Endothelial cell of umbilical vein (primary cell): ENCODE data around the gene OR7D2. TPM values are rescaled to one million over a fixed set of nuclear protein-coding genes. Genes with fewer than 3 reads are reported as not detected.

ENCODE experiments used
- BruUV-seq: library from RNA; stranded (reverse); fragments of 400-500 nt; replicated peaks from 2 replicates; lab custom pipeline; 2021; lab: Mats Ljungman, UMichigan
- CTCF ChIA-PET: fragments of 300-600, 350-600 bp; sonication (Branson Sonifier 250); formaldehyde crosslinking; loops from one replicate; lab custom pipeline; 2021; ENCODE audit warnings: antibody characterized with exemption, inconsistent platforms; lab: Charles Lee
- POLR2A ChIA-PET: fragments of 300-600, 350-600 bp; sonication (Branson Sonifier 250); formaldehyde crosslinking; loops from one replicate; lab custom pipeline; 2021; ENCODE audit warnings: antibody characterized with exemption, inconsistent platforms; lab: Charles Lee
- DNase-seq: peaks from one replicate; pipeline ENCODE4 v3.0.0-alpha.2; 2011; ENCODE audit warnings: low read depth, low spot score
- FAIRE-seq: peaks from 2 replicates; lab custom pipeline; 2011; peaks lifted over from hg19 to GRCh38; lab: Jason Lieb, UNC
- H2AFZ ChIP-seq: 2 replicates; pipeline ENCODE4 v1.6.0; 2012; ENCODE audit warnings: low read depth, low read length, control low read depth, inconsistent platforms
- H3K27ac ChIP-seq: 2 replicates; pipeline ENCODE4 v1.5.1; 2011; ENCODE audit warnings: low read depth, mild to moderate bottlenecking, control low read depth, low read length, moderate library complexity; ENCODE audit not compliant: insufficient read depth
- H3K27me3 ChIP-seq, 2 experiments: 2 replicates each; pipeline versions ENCODE4 v1.6.0 to v1.6.1; 2011; ENCODE audit warnings: low read length in 2 of 2, mixed read lengths in 1 of 2; ENCODE audit not compliant: control insufficient read depth in 2 of 2, insufficient read depth in 2 of 2
- H3K36me3 ChIP-seq, 2 experiments: 2 replicates in 1 of 2; 3 replicates in 1 of 2; pipeline ENCODE4 v1.5.1; 2011; ENCODE audit warnings: low read length in 2 of 2, mild to moderate bottlenecking in 1 of 2, moderate library complexity in 1 of 2; ENCODE audit not compliant: control insufficient read depth in 2 of 2, insufficient read depth in 2 of 2; ENCODE audit errors: extremely low read depth in 1 of 2
- H3K4me1 ChIP-seq: 3 replicates; pipeline ENCODE4 v1.5.1; 2011; ENCODE audit warnings: mild to moderate bottlenecking, low read length; ENCODE audit not compliant: control insufficient read depth, insufficient read depth; ENCODE audit errors: extremely low read depth
- H3K4me2 ChIP-seq: 2 replicates; pipeline ENCODE4 v1.6.1; 2011; ENCODE audit warnings: low read length, control low read depth, mixed read lengths; ENCODE audit not compliant: insufficient read depth
- H3K4me3 ChIP-seq, 3 experiments: fragments of 200-600 bp in 1 of 3; sonication (generic), shearing (Covaris generic) in 1 of 3; replicated peaks in 1 of 3; 2 replicates each; pipeline ENCODE4 v1.5.1; 2011 to 2016; ENCODE audit warnings: control low read depth in 3 of 3, low read length in 3 of 3, mild to moderate bottlenecking in 2 of 3, inconsistent platforms in 1 of 3, low read depth in 1 of 3, moderate library complexity in 1 of 3; ENCODE audit not compliant: insufficient read depth in 1 of 3
- H3K79me2 ChIP-seq: 2 replicates; pipeline ENCODE4 v1.6.0; 2012; ENCODE audit warnings: low read length, inconsistent platforms; ENCODE audit not compliant: control insufficient read depth, insufficient read depth
- H3K9ac ChIP-seq: replicated peaks from 2 replicates; pipeline ENCODE3; 2011; ENCODE audit warnings: low read length, control low read depth; ENCODE audit not compliant: insufficient read depth; ENCODE audit errors: extremely low read depth
- H3K9me1 ChIP-seq: replicated peaks from 3 replicates; pipeline ENCODE4 v1.6.0; 2011; ENCODE audit warnings: mild to moderate bottlenecking, low read length; ENCODE audit not compliant: control insufficient read depth, insufficient read depth; ENCODE audit errors: extremely low read depth
- H3K9me3 ChIP-seq: replicated peaks from 2 replicates; pipeline ENCODE4 v1.5.1; 2012; ENCODE audit warnings: low read length, inconsistent platforms; ENCODE audit not compliant: control insufficient read depth, insufficient read depth
- H4K20me1 ChIP-seq: replicated peaks from 2 replicates; pipeline ENCODE3; 2011; ENCODE audit warnings: mild to moderate bottlenecking, low read length; ENCODE audit not compliant: control insufficient read depth, insufficient read depth; ENCODE audit errors: extremely low read depth
- EZH2 ChIP-seq: IDR thresholded peaks from 2 replicates; pipeline ENCODE4 v1.6.1; 2012; ENCODE audit warnings: borderline replicate concordance, low read depth, mild to moderate bottlenecking, moderate library complexity, low read length, inconsistent platforms; ENCODE audit not compliant: severe bottlenecking
- FOS ChIP-seq: IDR thresholded peaks from 2 replicates; pipeline ENCODE4 v1.6.1; 2011; ENCODE audit warnings: mild to moderate bottlenecking, low read length, moderate library complexity, borderline replicate concordance; ENCODE audit not compliant: insufficient read depth
- GATA2 ChIP-seq: IDR thresholded peaks from 2 replicates; pipeline ENCODE4 v1.7.0; 2011; ENCODE audit warnings: low read depth, mild to moderate bottlenecking, moderate library complexity, mixed read lengths, low read length; ENCODE audit not compliant: insufficient read length, insufficient read depth
- JUN ChIP-seq: IDR thresholded peaks from 2 replicates; pipeline ENCODE4 v1.6.1; 2011; ENCODE audit warnings: borderline replicate concordance, low read depth; ENCODE audit not compliant: insufficient read length, insufficient read depth
- MYC ChIP-seq: IDR thresholded peaks from one replicate; pipeline ENCODE4 v1.6.1; 2011; ENCODE audit warnings: mild to moderate bottlenecking, low read depth, low read length
- POLR2A ChIP-seq: IDR thresholded peaks from 2 replicates; pipeline ENCODE4 v1.6.1; 2012; ENCODE audit warnings: low read depth, mild to moderate bottlenecking, control low read depth, low read length
- POLR2AphosphoS5 ChIP-seq: IDR thresholded peaks from 2 replicates; pipeline ENCODE4 v1.6.1; 2012; ENCODE audit warnings: low read depth, mild to moderate bottlenecking, control low read depth, low read length, moderate library complexity; ENCODE audit not compliant: insufficient read depth
- dilution Hi-C: fragments of 300-500 bp; cut with MboI; formaldehyde crosslinking; loops from one replicate; pipeline ENCODE4 v1.15.0; 2019; ENCODE audit warnings: low sequenced_read_pairs; ENCODE audit not compliant: extremely low pct_ligation_motif_present
- intact Hi-C: fragments of 100-400 bp; cut with micrococcal nuclease; formaldehyde crosslinking; loops from one replicate; pipeline ENCODE4 v1.10.0; 2022
- polyA plus RNA-seq, 4 experiments: library from polyadenylated mRNA; depleted of rRNA in 3 of 4; stranded (reverse) in 3 of 4; unstranded in 1 of 4; fragments of >200 nt; gene quantifications; 2 replicates each; pipeline versions ENCODE4 v1.2.1 to v1.2.3, GENCODE V29; 2011 to 2012; ENCODE audit warnings: missing spikeins in 1 of 4
- total RNA-seq: library from RNA; stranded (reverse); gene quantifications from 2 replicates; pipeline ENCODE4 v1.2.3, GENCODE V29; 2021
- TF ChIP-seq, protein P1 (sequence below), 2 donors: IDR thresholded peaks; 1 replicate in 1 of 2; 2 replicates in 1 of 2; pipeline ENCODE4 v1.5.1; 2011; ENCODE audit warnings: low read length in 2 of 2, mild to moderate bottlenecking in 2 of 2, moderate library complexity in 2 of 2, control low read depth in 1 of 2, inconsistent platforms in 1 of 2, low read depth in 1 of 2; ENCODE audit not compliant: insufficient read depth in 1 of 2; ENCODE audit errors: extremely low read depth in 1 of 2
- TF ChIP-seq, protein P2 (sequence below): IDR thresholded peaks from 2 replicates; pipeline ENCODE4 v1.6.1; 2011; ENCODE audit not compliant: insufficient read depth, insufficient read length

OR7D2 gene
- total and polyA plus RNA-seq, 2 donors (not counting 3 experiments of a cell fraction or from before 2014, with no cell fraction given), result not detected

DNA sequence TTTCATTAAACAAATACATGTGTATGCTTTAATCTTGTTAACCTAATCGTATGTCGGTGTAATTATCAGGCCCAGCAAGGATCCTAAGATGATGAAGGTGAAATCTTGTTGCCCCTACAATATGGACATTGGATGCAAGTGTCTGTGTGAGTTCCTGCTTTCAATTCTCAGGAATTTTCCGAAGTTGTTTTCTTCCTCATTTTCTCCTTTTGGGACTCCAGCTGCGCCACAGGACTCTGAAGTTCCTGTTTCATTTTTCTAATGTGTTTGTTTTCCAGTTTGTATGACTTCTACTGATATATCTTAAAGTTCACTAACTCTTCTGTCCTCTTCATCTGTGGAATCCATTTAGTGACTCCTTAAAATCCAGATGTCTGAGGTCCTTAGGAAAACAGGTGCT is 11.9 kb upstream of the OR7D2 start:
- Histone ChIP-seq H3K4me3 (no peak overlapping the region), H3K27me3 (no peaks in the 10 kb centered on the region), H3K36me3 (peaks cover 6 to 7% of the 10 kb centered on the region in 2 experiments), H3K79me2 (no peaks in the 10 kb centered on the region), H3K9ac (no peak overlapping the region), H3K4me2 (no peak overlapping the region), H3K27ac (no peak overlapping the region), H2AFZ (no peak overlapping the region), H3K4me1 (no peaks in the 10 kb centered on the region), H4K20me1 (no peaks in the 10 kb centered on the region), H3K9me1 (no peaks in the 10 kb centered on the region), H3K9me3 (no peaks in the 10 kb centered on the region)
- ChIA-PET CTCF (no interaction called here), POLR2A (no interaction called here)
- TF ChIP-seq, protein P1, sequence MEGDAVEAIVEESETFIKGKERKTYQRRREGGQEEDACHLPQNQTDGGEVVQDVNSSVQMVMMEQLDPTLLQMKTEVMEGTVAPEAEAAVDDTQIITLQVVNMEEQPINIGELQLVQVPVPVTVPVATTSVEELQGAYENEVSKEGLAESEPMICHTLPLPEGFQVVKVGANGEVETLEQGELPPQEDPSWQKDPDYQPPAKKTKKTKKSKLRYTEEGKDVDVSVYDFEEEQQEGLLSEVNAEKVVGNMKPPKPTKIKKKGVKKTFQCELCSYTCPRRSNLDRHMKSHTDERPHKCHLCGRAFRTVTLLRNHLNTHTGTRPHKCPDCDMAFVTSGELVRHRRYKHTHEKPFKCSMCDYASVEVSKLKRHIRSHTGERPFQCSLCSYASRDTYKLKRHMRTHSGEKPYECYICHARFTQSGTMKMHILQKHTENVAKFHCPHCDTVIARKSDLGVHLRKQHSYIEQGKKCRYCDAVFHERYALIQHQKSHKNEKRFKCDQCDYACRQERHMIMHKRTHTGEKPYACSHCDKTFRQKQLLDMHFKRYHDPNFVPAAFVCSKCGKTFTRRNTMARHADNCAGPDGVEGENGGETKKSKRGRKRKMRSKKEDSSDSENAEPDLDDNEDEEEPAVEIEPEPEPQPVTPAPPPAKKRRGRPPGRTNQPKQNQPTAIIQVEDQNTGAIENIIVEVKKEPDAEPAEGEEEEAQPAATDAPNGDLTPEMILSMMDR (IDR thresholded peaks at IDR 0.05; ENCODE audit: extremely low read depth in 1 of 2, insufficient read depth in 1 of 2, low read depth in 1 of 2, low read length in 2 of 2), result no peak
- TF ChIP-seq, protein P2, sequence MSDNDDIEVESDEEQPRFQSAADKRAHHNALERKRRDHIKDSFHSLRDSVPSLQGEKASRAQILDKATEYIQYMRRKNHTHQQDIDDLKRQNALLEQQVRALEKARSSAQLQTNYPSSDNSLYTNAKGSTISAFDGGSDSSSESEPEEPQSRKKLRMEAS, result no peak
- TF ChIP-seq JUN (no peak), POLR2AphosphoS5 (no peak), EZH2 (no peak), POLR2A (no peak), MYC (no peak), FOS (no peak), GATA2 (no peak)
- intact Hi-C loops (no loop called here), dilution Hi-C loops (no loop called here)
- FAIRE-seq (no peak), DNase-seq (no peak)
- no TSS peak for BruUV-seq
